ENCODE measurements around the gene ART4. TPM values are rescaled to one million over a fixed set of nuclear protein-coding genes. Genes with fewer than 3 reads are reported as not detected.
A peak's percentile ranks its signal among the peaks of the same experiment; 100 is the strongest.

The ART4 gene
- total RNA-seq, 1 donor from 2014 or later = not detected

DNA sequence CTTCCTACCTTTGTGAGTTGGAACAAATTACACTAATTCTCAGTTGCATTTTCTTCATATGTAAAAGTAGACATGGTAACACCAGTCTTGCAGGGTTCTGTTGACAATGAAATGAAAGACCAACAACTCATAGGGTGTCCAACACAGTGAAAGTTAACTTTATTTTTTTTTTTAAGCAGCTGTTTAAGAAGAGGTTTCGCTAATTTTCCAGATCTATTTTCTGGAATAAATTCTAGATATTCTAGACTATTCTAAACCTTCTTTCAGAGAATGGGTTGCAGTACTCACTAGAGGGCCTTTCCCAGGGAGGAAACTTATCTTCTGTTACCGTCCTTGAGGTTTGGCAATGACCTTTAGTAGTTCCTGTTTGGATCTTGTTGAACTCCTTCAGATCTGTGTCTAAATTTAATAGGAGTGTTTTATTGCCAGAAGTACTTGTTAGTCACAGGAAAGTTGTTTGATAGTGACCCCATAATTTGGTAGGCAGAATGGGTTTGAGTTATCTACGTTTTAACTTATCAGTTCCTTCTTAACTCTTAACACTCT is 2.8 kb upstream of the ART4 start:
- Mint-ChIP-seq H3K4me1 (ENCODE audit: low read depth) (peaks cover 5% of the 10 kb centered on the region), H3K4me3 (no peak overlapping the region)
- intact Hi-C loops (cut with micrococcal nuclease) = loop anchor here (5.0 kb wide), 1 partner anchor 91 kb away; the partner anchor contains the start of gene ERP27

DNA sequence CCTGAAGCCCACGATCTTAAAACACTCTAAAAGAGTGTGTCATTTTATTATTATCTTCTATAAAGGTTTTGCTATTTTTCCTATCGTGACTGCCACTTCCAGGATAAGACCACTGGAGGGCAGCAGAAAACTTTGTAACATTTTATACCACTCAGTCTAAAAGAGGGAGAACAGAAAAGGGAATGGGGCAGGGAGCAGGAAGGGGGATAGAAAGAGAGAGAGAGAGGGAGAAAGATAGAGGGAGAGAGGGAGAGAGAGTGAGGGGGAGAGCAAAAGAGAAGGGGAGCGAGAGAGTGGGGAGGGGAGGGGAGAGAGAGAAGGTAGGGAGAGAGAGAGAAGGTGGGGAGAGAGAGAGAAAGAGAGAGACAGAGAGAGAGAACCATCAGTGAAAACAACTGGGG is 2.0 kb upstream of the ART4 start:
- Mint-ChIP-seq H3K27ac (no peak overlapping the region), H3K4me1 (ENCODE audit: low read depth) (peaks cover 5% of the 10 kb centered on the region), H3K27me3 (ENCODE audit: insufficient read depth) (peaks cover 5% of the 10 kb centered on the region), H3K4me3 (no peak overlapping the region), H3K36me3 (ENCODE audit: low read depth) (no peaks in the 10 kb centered on the region), H3K9me3 (no peaks in the 10 kb centered on the region)
- peak; percentile 6 for DNase-seq (ENCODE audit: low spot score)
- intact Hi-C loops (cut with micrococcal nuclease) = loop anchor here (1.0 to 5.0 kb wide), 5 partner anchors 92 to 424 kb away; partner anchors contain the start of genes ERP27 and RERG

More for the DNA sequence above, 2.8 kb upstream of the ART4 start:
- Mint-ChIP-seq H3K36me3 (ENCODE audit: low read depth) (no peaks in the 10 kb centered on the region), H3K27ac (no peak overlapping the region), H3K9me3 (no peaks in the 10 kb centered on the region), H3K27me3 (ENCODE audit: insufficient read depth) (peaks cover 5% of the 10 kb centered on the region)
- no peak for DNase-seq (ENCODE audit: low spot score)

DNA sequence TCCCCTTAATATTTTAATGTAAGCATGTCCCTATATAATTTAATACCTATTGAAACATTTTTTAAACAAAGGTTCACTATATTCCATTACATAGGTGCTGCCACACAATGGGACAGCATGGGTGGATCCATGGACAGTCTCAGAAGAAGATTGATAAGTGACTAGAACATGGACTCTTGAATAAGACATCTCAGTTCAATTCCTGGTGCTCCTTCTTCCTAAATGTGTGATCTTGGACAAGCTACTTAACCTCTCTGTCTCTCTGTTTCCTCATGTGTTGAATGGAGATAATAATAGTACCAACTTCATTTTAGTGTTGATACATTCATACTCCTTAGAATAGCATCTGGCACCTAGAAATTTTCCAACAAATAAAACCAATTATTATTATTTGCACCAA is 1.1 kb upstream of the ART4 start:
- Mint-ChIP-seq H3K27ac (no peak overlapping the region), H3K4me1 (ENCODE audit: low read depth) (peaks cover 5% of the 10 kb centered on the region), H3K9me3 (no peaks in the 10 kb centered on the region), H3K27me3 (ENCODE audit: insufficient read depth) (peaks cover 9% of the 10 kb centered on the region), H3K4me3 (no peak overlapping the region), H3K36me3 (ENCODE audit: low read depth) (no peaks in the 10 kb centered on the region)
- intact Hi-C loops (cut with micrococcal nuclease) = no loop called here
- no peak for DNase-seq (ENCODE audit: low spot score)

DNA sequence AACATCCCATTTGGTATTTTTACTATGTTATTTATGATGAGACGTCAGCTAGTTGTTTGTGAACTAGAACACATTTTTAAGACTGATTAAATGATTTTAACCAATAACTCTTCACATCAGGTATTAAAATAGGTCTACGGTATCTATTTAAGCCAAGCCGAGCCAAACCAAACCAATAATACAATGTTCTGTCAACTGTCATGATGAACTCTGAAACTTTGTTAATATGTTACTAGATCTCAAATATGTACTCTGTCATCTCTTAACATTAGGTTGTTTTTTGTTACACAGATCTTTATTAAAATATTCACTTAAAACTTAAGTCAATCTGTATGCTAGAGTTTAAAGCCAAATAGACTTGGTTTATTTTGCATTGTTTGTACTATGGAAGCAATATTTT is 1.0 kb downstream of the ART4 start:
- peaks cover 5% of the 10 kb centered on the region for H3K4me1 Mint-ChIP-seq (ENCODE audit: low read depth)
- H3K4me3 Mint-ChIP-seq = no peak overlapping the region
- no peak overlapping the region for H3K27ac Mint-ChIP-seq
- intact Hi-C loops (cut with micrococcal nuclease) = no loop called here
- no peak for DNase-seq (ENCODE audit: low spot score)
- no peaks in the 10 kb centered on the region for H3K36me3 Mint-ChIP-seq (ENCODE audit: low read depth)
- no peaks in the 10 kb centered on the region for H3K9me3 Mint-ChIP-seq
- peaks cover 14% of the 10 kb centered on the region for H3K27me3 Mint-ChIP-seq (ENCODE audit: insufficient read depth)

DNA sequence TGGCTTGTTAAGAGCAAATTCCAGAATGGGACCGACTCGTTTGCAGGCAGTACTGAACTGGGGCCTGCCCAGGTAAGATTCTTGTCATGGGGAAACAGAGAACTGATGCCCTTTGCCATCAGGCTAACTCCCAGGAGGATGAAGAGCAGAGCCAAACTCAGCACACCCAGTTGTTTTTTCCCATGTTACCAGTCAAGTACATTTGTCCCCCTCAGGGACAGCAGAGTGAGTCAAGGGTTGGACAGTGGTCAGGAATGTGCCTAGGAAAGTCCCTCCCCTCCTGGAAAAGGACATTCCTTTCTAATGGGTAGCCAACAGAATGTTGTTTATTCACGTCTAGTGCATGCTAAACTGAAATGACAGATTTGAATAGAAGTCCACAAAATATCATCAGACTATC is 1.6 kb downstream of the ART4 start:
- no peaks in the 10 kb centered on the region for H3K9me3 Mint-ChIP-seq
- intact Hi-C loops (cut with micrococcal nuclease) = no loop called here
- H3K27ac Mint-ChIP-seq = no peak overlapping the region
- H3K27me3 Mint-ChIP-seq (ENCODE audit: insufficient read depth) = peaks cover 14% of the 10 kb centered on the region
- H3K4me1 Mint-ChIP-seq (ENCODE audit: low read depth) = peaks cover 5% of the 10 kb centered on the region
- H3K36me3 Mint-ChIP-seq (ENCODE audit: low read depth) = no peaks in the 10 kb centered on the region
- no peak overlapping the region for H3K4me3 Mint-ChIP-seq
- no peak for DNase-seq (ENCODE audit: low spot score)

DNA sequence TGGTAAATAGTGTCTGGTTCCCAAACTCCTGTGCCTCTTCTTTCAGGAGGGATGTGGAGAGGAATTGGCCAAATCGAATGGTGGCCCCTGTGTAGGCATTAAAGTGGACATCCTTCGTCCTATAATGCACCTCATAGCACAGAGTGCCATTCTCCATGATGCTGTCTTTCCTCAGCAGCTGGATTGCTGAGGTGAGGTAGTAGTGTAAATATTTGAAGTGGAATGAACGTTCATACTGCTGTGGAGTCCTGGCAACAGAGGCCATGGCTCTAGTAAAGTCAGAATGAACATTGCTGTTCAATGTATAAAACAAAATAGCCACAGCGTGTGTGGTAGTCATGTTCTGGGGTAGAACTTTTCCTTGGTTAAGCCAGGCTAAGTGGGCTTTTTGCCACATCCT is 2.7 kb downstream of the ART4 start:
- Mint-ChIP-seq H3K27ac (no peak overlapping the region), H3K27me3 (ENCODE audit: insufficient read depth) (peaks cover 16% of the 10 kb centered on the region), H3K4me1 (ENCODE audit: low read depth) (peaks cover 5% of the 10 kb centered on the region)

DNA sequence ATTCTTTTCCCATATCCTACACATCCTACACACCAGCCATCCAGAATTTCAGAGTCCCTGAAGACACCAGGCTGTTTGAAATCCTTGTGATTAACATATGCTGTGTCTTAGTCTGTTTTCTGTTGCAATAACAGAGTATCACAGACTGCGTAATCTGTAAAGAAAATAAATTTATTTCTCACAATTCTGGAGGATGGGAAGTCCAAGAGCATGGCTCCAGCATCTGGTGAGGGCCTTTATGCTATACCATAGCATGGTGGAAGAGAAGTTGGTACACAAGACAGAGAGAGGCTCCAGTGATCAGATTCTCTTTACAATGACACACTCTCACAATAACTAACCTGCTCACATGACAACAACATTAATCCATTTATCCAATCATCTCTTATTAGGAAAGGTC is 4.1 kb downstream of the ART4 start:
- H3K4me1 Mint-ChIP-seq (ENCODE audit: low read depth) = no peaks in the 10 kb centered on the region
- H3K27ac Mint-ChIP-seq = no peak overlapping the region
- H3K36me3 Mint-ChIP-seq (ENCODE audit: low read depth) = no peaks in the 10 kb centered on the region
- H3K27me3 Mint-ChIP-seq (ENCODE audit: insufficient read depth) = peaks cover 22% of the 10 kb centered on the region
- intact Hi-C loops (cut with micrococcal nuclease) = no loop called here
- no peaks in the 10 kb centered on the region for H3K9me3 Mint-ChIP-seq
- H3K4me3 Mint-ChIP-seq = no peak overlapping the region
- no peak for DNase-seq (ENCODE audit: low spot score)

More for the DNA sequence above, 2.7 kb downstream of the ART4 start:
- Mint-ChIP-seq H3K9me3 (no peaks in the 10 kb centered on the region), H3K4me3 (no peak overlapping the region), H3K36me3 (ENCODE audit: low read depth) (no peaks in the 10 kb centered on the region)
- intact Hi-C loops (cut with micrococcal nuclease) = no loop called here
- DNase-seq (ENCODE audit: low spot score) = no peak

DNA sequence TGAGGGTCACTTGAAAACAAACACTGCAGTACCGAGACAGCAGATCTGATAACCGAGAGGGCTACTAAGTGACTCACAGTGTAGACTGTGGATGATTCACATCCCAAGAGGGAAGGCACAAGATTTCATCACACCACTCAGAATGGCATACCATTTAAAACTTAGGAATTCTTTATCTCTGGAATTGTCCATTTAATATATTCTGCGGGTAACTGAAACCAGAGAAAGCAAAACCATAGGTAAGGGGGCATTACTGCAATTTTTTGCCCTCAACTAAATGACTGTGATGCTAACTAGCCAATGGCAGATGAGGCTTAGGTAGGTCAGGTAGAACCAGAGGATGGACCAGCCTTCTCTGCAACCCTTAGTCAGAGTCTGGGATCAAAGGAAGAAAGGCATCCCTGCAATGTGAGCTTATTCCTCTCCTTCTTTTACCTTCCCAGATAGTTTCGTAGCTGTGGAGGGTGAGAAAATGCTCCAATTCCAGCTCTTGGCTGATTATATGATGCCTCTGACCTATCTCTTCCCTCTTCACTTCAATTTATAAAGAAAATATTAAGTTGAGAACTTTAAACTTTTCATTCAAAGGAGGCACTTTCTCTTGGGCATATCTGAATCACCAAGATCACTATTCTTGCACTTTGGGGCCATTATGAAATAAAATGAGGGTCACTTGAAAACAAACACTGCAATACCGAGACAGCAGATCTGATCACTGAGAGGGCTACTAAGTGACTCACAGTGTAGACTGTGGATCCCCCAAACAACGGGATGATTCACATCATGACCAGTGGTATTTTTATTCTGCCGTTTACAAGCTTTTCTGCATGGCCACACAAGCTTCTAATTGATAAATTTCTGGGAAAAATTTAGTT is 6.8 kb downstream of the ART4 start:
- intact Hi-C loops (cut with micrococcal nuclease) = no loop called here
- no peak for DNase-seq (ENCODE audit: low spot score)
- Mint-ChIP-seq H3K36me3 (ENCODE audit: low read depth) (no peaks in the 10 kb centered on the region), H3K27me3 (ENCODE audit: insufficient read depth) (peaks cover 34% of the 10 kb centered on the region), H3K9me3 (no peaks in the 10 kb centered on the region), H3K27ac (no peak overlapping the region), H3K4me1 (ENCODE audit: low read depth) (no peaks in the 10 kb centered on the region), H3K4me3 (no peak overlapping the region)

DNA sequence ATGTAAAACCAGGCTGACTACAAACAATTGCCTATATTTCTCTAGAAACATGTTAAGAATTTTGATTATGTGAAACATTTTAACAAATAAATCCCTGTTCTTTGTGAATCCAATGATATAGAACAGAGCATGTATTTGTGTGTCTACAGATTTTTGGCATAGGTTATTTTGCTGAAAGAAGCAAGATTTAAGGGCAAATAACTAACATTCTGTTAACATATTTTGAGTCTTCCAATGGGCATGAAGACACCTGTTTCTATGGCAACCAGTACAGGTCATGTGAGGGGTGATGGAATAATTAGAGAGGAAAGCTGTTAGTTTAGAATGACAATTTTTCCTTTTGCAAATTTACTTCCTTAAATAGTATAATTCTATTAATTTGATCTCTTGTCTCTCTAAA is 8.8 kb downstream of the ART4 start:
- peaks cover 28% of the 10 kb centered on the region for H3K27me3 Mint-ChIP-seq (ENCODE audit: insufficient read depth)
- H3K4me3 Mint-ChIP-seq = no peak overlapping the region
- intact Hi-C loops (cut with micrococcal nuclease) = no loop called here
- no peak for DNase-seq (ENCODE audit: low spot score)
- H3K9me3 Mint-ChIP-seq = no peaks in the 10 kb centered on the region
- H3K27ac Mint-ChIP-seq = no peak overlapping the region
- no peaks in the 10 kb centered on the region for H3K36me3 Mint-ChIP-seq (ENCODE audit: low read depth)
- no peaks in the 10 kb centered on the region for H3K4me1 Mint-ChIP-seq (ENCODE audit: low read depth)

DNA sequence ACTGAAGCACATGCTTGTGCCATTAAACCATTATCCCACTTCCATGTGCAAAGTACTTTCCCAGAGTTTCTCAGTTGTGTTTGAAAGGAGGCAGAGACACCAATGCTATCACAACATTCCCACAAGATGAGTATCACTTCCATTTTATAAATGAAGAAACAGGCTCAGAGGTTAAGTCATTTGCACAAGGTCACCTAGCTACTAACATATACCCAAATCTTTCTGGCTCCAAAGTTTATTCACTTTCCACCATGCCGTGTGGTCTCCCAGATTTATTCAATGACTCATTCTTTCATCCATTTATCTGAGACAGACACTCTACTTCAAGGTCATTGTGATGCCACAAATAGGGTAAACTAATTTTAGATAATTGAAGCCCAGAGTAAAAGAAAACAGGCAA is 9.4 kb downstream of the ART4 start:
- Mint-ChIP-seq H3K4me3 (no peak overlapping the region), H3K27me3 (ENCODE audit: insufficient read depth) (peaks cover 22% of the 10 kb centered on the region), H3K27ac (no peak overlapping the region), H3K36me3 (ENCODE audit: low read depth) (no peaks in the 10 kb centered on the region), H3K4me1 (ENCODE audit: low read depth) (no peaks in the 10 kb centered on the region), H3K9me3 (no peaks in the 10 kb centered on the region)
- intact Hi-C loops (cut with micrococcal nuclease) = no loop called here
- DNase-seq (ENCODE audit: low spot score) = no peak

DNA sequence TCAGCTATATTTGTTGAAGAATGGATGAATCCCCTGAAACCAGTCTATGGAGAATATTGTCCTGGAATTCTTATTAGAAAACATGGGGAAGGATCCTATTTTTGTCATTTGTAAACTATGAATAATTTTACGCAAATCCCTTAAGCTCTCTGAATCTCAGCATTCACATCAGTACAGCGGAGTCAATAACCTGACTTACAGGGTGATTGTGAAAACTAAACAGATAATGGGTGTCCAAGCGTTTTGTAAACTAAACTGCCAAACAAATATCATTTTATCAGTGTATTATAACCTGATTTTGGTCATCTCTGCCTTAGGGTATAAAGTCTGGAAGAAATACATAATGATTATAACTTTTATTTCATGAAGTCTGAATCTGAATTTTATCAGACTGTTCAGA is 10.0 kb downstream of the ART4 start:
- no peak for DNase-seq (ENCODE audit: low spot score)
- Mint-ChIP-seq H3K36me3 (ENCODE audit: low read depth) (no peaks in the 10 kb centered on the region), H3K27me3 (ENCODE audit: insufficient read depth) (peaks cover 26% of the 10 kb centered on the region), H3K4me1 (ENCODE audit: low read depth) (no peaks in the 10 kb centered on the region), H3K9me3 (no peaks in the 10 kb centered on the region), H3K27ac (no peak overlapping the region), H3K4me3 (no peak overlapping the region)
- intact Hi-C loops (cut with micrococcal nuclease) = no loop called here

DNA sequence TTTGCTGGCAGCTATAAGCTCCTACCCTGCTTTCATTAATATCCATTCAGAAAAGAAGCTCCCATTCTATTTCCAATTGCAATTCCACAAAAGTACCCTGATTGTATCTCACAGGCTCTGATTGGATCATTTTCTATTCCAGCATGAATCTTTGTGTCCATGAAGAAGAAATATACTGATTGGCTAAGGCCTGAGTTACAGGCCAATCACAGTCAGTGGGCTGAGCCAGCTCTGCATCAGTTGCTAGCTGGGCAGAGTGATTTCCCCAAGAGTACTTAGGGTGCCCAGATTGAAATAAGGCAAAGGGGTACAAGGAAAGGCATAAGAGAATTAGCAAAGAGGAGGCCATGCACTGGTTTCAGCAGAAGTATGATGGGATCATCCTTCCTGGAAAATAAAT is 14.4 kb downstream of the ART4 start:
- no peak overlapping the region for H3K27ac Mint-ChIP-seq
- H3K9me3 Mint-ChIP-seq = no peaks in the 10 kb centered on the region
- DNase-seq (ENCODE audit: low spot score) = no peak
- peaks cover 15% of the 10 kb centered on the region for H3K27me3 Mint-ChIP-seq (ENCODE audit: insufficient read depth)
- H3K4me1 Mint-ChIP-seq (ENCODE audit: low read depth) = no peaks in the 10 kb centered on the region
- no peak overlapping the region for H3K4me3 Mint-ChIP-seq
- intact Hi-C loops (cut with micrococcal nuclease) = no loop called here
- no peaks in the 10 kb centered on the region for H3K36me3 Mint-ChIP-seq (ENCODE audit: low read depth)

DNA sequence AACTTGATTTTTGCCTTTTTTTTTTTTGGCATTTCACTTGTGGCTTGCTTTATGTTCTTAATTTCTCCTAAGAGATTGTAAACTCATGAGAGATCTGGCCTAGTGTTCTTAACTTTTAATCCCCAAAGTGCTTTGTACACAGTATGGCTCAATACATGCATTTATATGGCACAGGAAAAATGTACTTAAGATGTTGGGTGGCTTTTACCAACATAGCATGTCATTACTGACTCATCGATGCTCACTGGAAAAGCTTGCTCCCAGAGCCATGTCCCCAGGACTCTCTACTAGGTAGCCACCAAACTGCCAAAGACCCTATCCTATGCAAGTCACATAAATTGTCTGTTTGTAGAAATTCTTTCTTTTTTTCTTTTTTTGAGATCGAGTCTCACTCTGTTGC is 16.3 kb downstream of the ART4 start:
- no peak overlapping the region for H3K4me3 Mint-ChIP-seq
- peaks cover 6% of the 10 kb centered on the region for H3K27me3 Mint-ChIP-seq (ENCODE audit: insufficient read depth)
- intact Hi-C loops (cut with micrococcal nuclease) = no loop called here
- H3K36me3 Mint-ChIP-seq (ENCODE audit: low read depth) = no peaks in the 10 kb centered on the region
- H3K4me1 Mint-ChIP-seq (ENCODE audit: low read depth) = no peaks in the 10 kb centered on the region
- DNase-seq (ENCODE audit: low spot score) = no peak
- H3K27ac Mint-ChIP-seq = no peak overlapping the region
- no peaks in the 10 kb centered on the region for H3K9me3 Mint-ChIP-seq
